ENCODE measurements around the gene FANCC.

FANCC gene

DNA sequence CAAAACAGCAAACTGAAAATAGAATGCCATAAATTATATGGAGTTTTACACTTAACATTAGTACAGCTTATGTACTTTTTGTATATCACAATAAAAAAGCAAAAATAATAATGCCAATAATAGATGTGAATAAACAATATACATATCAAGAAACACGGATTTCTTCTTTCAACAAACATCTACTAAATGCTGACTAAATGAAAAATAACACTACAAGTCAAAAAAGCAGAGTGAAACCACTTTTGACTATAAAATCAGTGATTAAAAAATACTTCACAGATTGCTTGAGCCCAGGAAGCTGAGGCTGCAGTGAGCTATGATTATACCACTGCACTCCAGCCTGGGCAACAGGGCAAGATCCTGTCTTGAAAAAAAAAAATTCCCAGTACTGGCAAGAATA is 32.2 kb downstream of the FANCC start:
- TF ChIP-seq, protein P1, sequence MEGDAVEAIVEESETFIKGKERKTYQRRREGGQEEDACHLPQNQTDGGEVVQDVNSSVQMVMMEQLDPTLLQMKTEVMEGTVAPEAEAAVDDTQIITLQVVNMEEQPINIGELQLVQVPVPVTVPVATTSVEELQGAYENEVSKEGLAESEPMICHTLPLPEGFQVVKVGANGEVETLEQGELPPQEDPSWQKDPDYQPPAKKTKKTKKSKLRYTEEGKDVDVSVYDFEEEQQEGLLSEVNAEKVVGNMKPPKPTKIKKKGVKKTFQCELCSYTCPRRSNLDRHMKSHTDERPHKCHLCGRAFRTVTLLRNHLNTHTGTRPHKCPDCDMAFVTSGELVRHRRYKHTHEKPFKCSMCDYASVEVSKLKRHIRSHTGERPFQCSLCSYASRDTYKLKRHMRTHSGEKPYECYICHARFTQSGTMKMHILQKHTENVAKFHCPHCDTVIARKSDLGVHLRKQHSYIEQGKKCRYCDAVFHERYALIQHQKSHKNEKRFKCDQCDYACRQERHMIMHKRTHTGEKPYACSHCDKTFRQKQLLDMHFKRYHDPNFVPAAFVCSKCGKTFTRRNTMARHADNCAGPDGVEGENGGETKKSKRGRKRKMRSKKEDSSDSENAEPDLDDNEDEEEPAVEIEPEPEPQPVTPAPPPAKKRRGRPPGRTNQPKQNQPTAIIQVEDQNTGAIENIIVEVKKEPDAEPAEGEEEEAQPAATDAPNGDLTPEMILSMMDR (IDR thresholded peaks at IDR 0.05; ENCODE audit: control insufficient read depth, extremely low read depth, insufficient read depth): no peak
- H3K4me3 ChIP-seq (ENCODE audit: low read depth, low read length): no peak overlapping the region
- no peak for DNase-seq (ENCODE audit: low read depth)

- TF ChIP-seq, protein P1 (IDR thresholded peaks at IDR 0.05; ENCODE audit: control insufficient read depth, extremely low read depth, insufficient read depth): no peak
- H3K4me3 ChIP-seq (ENCODE audit: low read depth, low read length): peak overlapping the region; percentile 14
- DNase-seq (ENCODE audit: low read depth): peak; percentile 59
Observed at GRCh38 chr9:95284162-95285080, 33.1 kb downstream of the FANCC start.

- no peak for DNase-seq (ENCODE audit: low read depth)
- peak overlapping the region; percentile 14 for H3K4me3 ChIP-seq (ENCODE audit: low read depth, low read length)
- TF ChIP-seq, protein P1 (IDR thresholded peaks at IDR 0.05; ENCODE audit: control insufficient read depth, extremely low read depth, insufficient read depth): no peak
Observed at GRCh38 chr9:95283673-95284072, 33.8 kb downstream of the FANCC start.

DNA sequence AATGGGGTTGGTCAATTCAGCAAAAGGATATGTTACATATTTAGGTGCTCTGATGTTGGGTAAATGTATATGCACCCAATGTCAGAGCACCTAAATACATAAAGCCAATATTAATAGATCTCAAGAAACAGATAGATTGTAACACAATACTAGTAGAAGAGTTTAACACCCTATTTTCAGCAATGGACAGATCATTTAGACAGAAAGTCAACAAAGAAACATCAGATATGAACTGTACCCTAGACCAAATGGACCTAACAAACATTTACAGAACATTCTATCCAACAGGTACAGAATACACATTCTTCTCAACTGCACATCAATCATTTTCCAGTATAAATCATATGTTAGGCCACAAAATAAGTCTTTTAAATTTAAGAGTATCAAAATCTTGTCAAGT is 35.2 kb downstream of the FANCC start:
- TF ChIP-seq, protein P1 (IDR thresholded peaks at IDR 0.05; ENCODE audit: control insufficient read depth, extremely low read depth, insufficient read depth): no peak
- no peak for DNase-seq (ENCODE audit: low read depth)
- H3K4me3 ChIP-seq (ENCODE audit: low read depth, low read length): no peak overlapping the region

- TF ChIP-seq, protein P1 (IDR thresholded peaks at IDR 0.05; ENCODE audit: control insufficient read depth, extremely low read depth, insufficient read depth): no peak
- DNase-seq (ENCODE audit: low read depth): no peak
- H3K4me3 ChIP-seq (ENCODE audit: low read depth, low read length): no peak overlapping the region
Observed at GRCh38 chr9:95280745-95281144, 36.8 kb downstream of the FANCC start.

DNA sequence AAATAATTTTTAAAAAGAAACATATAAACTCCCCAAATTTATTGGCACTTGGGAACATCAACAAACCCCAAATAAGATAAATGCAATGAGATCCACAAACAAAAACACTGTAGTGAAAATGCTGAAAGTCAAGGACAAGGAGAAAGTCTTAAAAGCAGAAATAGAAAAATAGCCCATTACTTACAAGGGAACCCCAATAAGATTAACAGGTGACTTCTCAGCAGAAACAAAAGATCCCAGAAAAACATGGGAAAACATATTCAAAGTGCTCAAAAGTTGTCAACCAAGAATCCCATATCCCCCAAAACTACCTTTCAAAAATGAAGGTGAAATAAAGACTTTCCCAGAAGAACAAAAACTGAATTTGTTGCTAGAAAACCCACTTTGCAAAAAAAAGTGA is 40.0 kb downstream of the FANCC start:
- no peak for DNase-seq (ENCODE audit: low read depth)
- H3K4me3 ChIP-seq (ENCODE audit: low read depth, low read length): no peak overlapping the region
- TF ChIP-seq, protein P1 (IDR thresholded peaks at IDR 0.05; ENCODE audit: control insufficient read depth, extremely low read depth, insufficient read depth): no peak
